GM23338 (cell line): Measurements from ENCODE around the gene TAOK1. TPM values are rescaled to one million over a fixed set of nuclear protein-coding genes. Genes with fewer than 3 reads are reported as not detected.

ENCODE experiments used
- ATAC-seq: fragments of 200-7000 bp; cut with Tn5 transposase; 3 replicates; pipeline ENCODE4 v1.9.1; 2020
- DNase-seq: peaks from one replicate; pipeline ENCODE4 v3.0.0-alpha.2; 2015; ENCODE audit warnings: low spot score
- H2AFZ ChIP-seq: fragments of 200-600 bp; sonication (generic); 2 replicates; pipeline ENCODE4 v1.8.0; 2016; ENCODE audit warnings: antibody characterized with exemption, mild to moderate bottlenecking, moderate library complexity
- H3F3A ChIP-seq: fragments of 200-600 bp; sonication (generic); replicated peaks from 2 replicates; pipeline ENCODE4 v1.8.0; 2017; ENCODE audit warnings: antibody characterized with exemption, mixed run types, low read depth
- H3K27ac ChIP-seq: fragments of 200-600 bp; sonication (generic); 2 replicates; pipeline ENCODE4 v1.6.1; 2016; ENCODE audit warnings: low read depth
- H3K27me3 ChIP-seq: fragments of 200-600 bp; sonication (generic); 2 replicates; pipeline ENCODE4 v1.8.0; 2016; ENCODE audit warnings: mild to moderate bottlenecking, mixed run types, moderate library complexity; ENCODE audit not compliant: insufficient read depth
- H3K36me3 ChIP-seq: fragments of 200-600 bp; sonication (generic); 2 replicates; pipeline ENCODE4 v1.8.0; 2016; ENCODE audit warnings: mild to moderate bottlenecking; ENCODE audit not compliant: insufficient read depth
- H3K4me1 ChIP-seq: fragments of 200-600 bp; sonication (generic); 2 replicates; pipeline ENCODE4 v1.8.0; 2016; ENCODE audit warnings: mild to moderate bottlenecking, moderate library complexity; ENCODE audit not compliant: insufficient read depth
- H3K4me2 ChIP-seq: fragments of 200-600 bp; sonication (generic); 2 replicates; pipeline ENCODE4 v1.7.1; 2017; ENCODE audit warnings: mixed run types
- H3K4me3 ChIP-seq: fragments of 200-600 bp; sonication (generic); 2 replicates; pipeline ENCODE4 v1.6.1; 2016; ENCODE audit warnings: mixed run types
- H3K79me2 ChIP-seq: fragments of 200-600 bp; sonication (generic); replicated peaks from 2 replicates; pipeline ENCODE4 v1.8.0; 2017; ENCODE audit warnings: mild to moderate bottlenecking; ENCODE audit not compliant: insufficient read depth
- H3K9me2 ChIP-seq: fragments of 200-600 bp; sonication (generic); 2 replicates; pipeline ENCODE4 v1.8.0; 2017; ENCODE audit not compliant: insufficient read depth
- H4K20me1 ChIP-seq: fragments of 200-600 bp; sonication (generic); replicated peaks from 2 replicates; pipeline ENCODE4 v1.8.0; 2017; ENCODE audit warnings: mild to moderate bottlenecking; ENCODE audit not compliant: insufficient read depth
- H3K27ac Mint-ChIP-seq: 2 replicates; pipeline ENCODE4 v1.8.0; 2020; ENCODE audit warnings: inconsistent platforms, mild to moderate bottlenecking, moderate library complexity, mixed read lengths
- H3K27me3 Mint-ChIP-seq: 3 replicates; pipeline ENCODE4 v1.8.0; 2022; ENCODE audit warnings: low read depth, mild to moderate bottlenecking, moderate library complexity, mixed read lengths, inconsistent platforms; ENCODE audit not compliant: insufficient read depth, poor library complexity
- H3K36me3 Mint-ChIP-seq: 3 replicates; pipeline ENCODE4 v1.8.0; 2021; ENCODE audit warnings: low read depth, mild to moderate bottlenecking, inconsistent platforms, moderate library complexity, mixed read lengths
- H3K4me1 Mint-ChIP-seq: 3 replicates; pipeline ENCODE4 v1.8.0; 2020; ENCODE audit warnings: mild to moderate bottlenecking, inconsistent platforms, mixed read lengths
- H3K4me3 Mint-ChIP-seq: 3 replicates; pipeline ENCODE4 v1.8.0; 2021; ENCODE audit warnings: moderate library complexity, mild to moderate bottlenecking, inconsistent platforms, mixed read lengths
- H3K9me3 Mint-ChIP-seq: 3 replicates; pipeline ENCODE4 v1.8.0; 2020; ENCODE audit warnings: moderate library complexity, mild to moderate bottlenecking, inconsistent platforms, mixed read lengths
- JUNB ChIP-seq: IDR thresholded peaks from one replicate; pipeline ENCODE4 v1.6.1; 2016; ENCODE audit warnings: antibody characterized with exemption; ENCODE audit not compliant: unreplicated experiment
- NANOG ChIP-seq: IDR thresholded peaks from 2 replicates; pipeline ENCODE4 v1.6.1; 2016; ENCODE audit warnings: antibody characterized with exemption, borderline replicate concordance
- POLR2AphosphoS5 ChIP-seq: IDR thresholded peaks from 2 replicates; pipeline ENCODE4 v1.6.1; 2016; ENCODE audit warnings: antibody characterized with exemption, low read depth
- STAT1 ChIP-seq: IDR thresholded peaks from one replicate; pipeline ENCODE4 v1.6.1; 2016; ENCODE audit warnings: antibody characterized with exemption; ENCODE audit not compliant: unreplicated experiment
- ZNF114 ChIP-seq: fragments of 250-450 bp; sonication (Bioruptor Pico); IDR thresholded peaks from 2 replicates; pipeline ENCODE4 v1.5.0; 2020; ENCODE audit warnings: mild to moderate bottlenecking, moderate library complexity
- ZNF462 ChIP-seq: fragments of 250-450 bp; sonication (Bioruptor Pico); IDR thresholded peaks from 2 replicates; pipeline ENCODE4 v1.5.0; 2020; ENCODE audit warnings: mild to moderate bottlenecking, moderate library complexity
- polyA plus RNA-seq: library from polyadenylated mRNA; unstranded; fragments of >200 nt; fragmentation: Nextera tagmentation; extraction: Ambion mirVana; gene quantifications from 2 replicates; pipeline ENCODE4 v1.2.1, GENCODE V29; 2016
- total RNA-seq: library from RNA; depleted of rRNA; stranded (reverse); fragments of >200 nt; shearing (Covaris generic); gene quantifications from 2 replicates; pipeline ENCODE4 v1.2.3, GENCODE V29; 2014

Gene TAOK1
- total and polyA plus RNA-seq, 2 experiments from 2014 or later: 19.4 to 69.8 TPM

- no peak for TF ChIP-seq ZNF462 (CRISPR knock-in tag)
- no peak for TF ChIP-seq JUNB
- no peak for TF ChIP-seq POLR2AphosphoS5
- TF ChIP-seq NANOG: no peak
- TF ChIP-seq STAT1: no peak
These were observed 175.7 kb downstream of the TAOK1 start (continued) for GRCh38 chr17:29565643-29566472.

- Mint-ChIP-seq H3K27me3 (peaks cover 50% of the 10 kb centered on the region), H3K27ac (no peak within 1 kb of the TSS)
- no peak within 1 kb of the TSS for H3K27ac ChIP-seq
- no peak for TF ChIP-seq ZNF462 (CRISPR knock-in tag)
- no peak for TF ChIP-seq POLR2AphosphoS5
- TF ChIP-seq ZNF114 (CRISPR knock-in tag): no peak
- TF ChIP-seq NANOG: no peak
These were observed 176.5 kb downstream of the TAOK1 start, which contains the start of gene ABHD15 for GRCh38 chr17:29566473-29567303. TSS of gene ABHD15 (minus strand) at chr17:29567037. CDS start at chr17:29566966, 71 bp downstream.

More at GRCh38 chr17:29566473-29567303, 176.5 kb downstream of the TAOK1 start, which contains the start of gene ABHD15:
- ATAC-seq (peak; percentile 17), DNase-seq (peak; percentile 67)
- Histone ChIP-seq H3K9me2 (no peaks in the 10 kb centered on the region), H3K36me3 (no peaks in the 10 kb centered on the region), H3K27me3 (peaks cover 52% of the 10 kb centered on the region), H2AFZ (peak within 1 kb of the TSS; percentile 97), H4K20me1 (peaks cover 8% of the 10 kb centered on the region), H3K4me3 (peak within 1 kb of the TSS; percentile 87), H3K4me2 (peak within 1 kb of the TSS; percentile 96), H3K79me2 (no peaks in the 10 kb centered on the region), H3F3A (peaks cover 19% of the 10 kb centered on the region), H3K4me1 (peaks cover 11% of the 10 kb centered on the region)
- H3K4me1 Mint-ChIP-seq: peaks cover 10% of the 10 kb centered on the region
- H3K4me3 Mint-ChIP-seq: peak within 1 kb of the TSS; percentile 93
- no peaks in the 10 kb centered on the region for H3K9me3 Mint-ChIP-seq
- H3K36me3 Mint-ChIP-seq: peaks cover 6% of the 10 kb centered on the region; the same call in 1 of the 3 replicates
